ENCODE results near the gene SRPX2. TPM values are rescaled to one million over a fixed set of nuclear protein-coding genes. Genes with fewer than 3 reads are reported as not detected.

The SRPX2 gene
- total RNA-seq, 1 donor from 2014 or later: 9.0 TPM

- no peaks in the 10 kb centered on the region for H3K36me3 ChIP-seq (ENCODE audit: control insufficient read depth, insufficient read depth, low read length)
- DNase-seq (ENCODE audit: low read depth): no peak
- no peak overlapping the region for H3K4me3 ChIP-seq (ENCODE audit: low read depth, low read length)
- FAIRE-seq: no peak
- no peak for TF ChIP-seq CTCF (IDR thresholded peaks at IDR 0.05; ENCODE audit: insufficient read depth, low read length, severe bottlenecking)
- H3K27me3 ChIP-seq (ENCODE audit: control insufficient read depth, insufficient read depth, low read length): no peaks in the 10 kb centered on the region
Measured at GRCh38 chrX:100647095-100647494, 3.1 kb downstream of the SRPX2 start.

- TF ChIP-seq CTCF (IDR thresholded peaks at IDR 0.05; ENCODE audit: insufficient read depth, low read length, severe bottlenecking): no peak
- DNase-seq (ENCODE audit: low read depth): no peak
- FAIRE-seq: no peak
- Histone ChIP-seq H3K36me3 (ENCODE audit: control insufficient read depth, insufficient read depth, low read length) (no peaks in the 10 kb centered on the region), H3K27me3 (ENCODE audit: control insufficient read depth, insufficient read depth, low read length) (no peaks in the 10 kb centered on the region), H3K4me3 (ENCODE audit: low read depth, low read length) (no peak overlapping the region)
Measured at GRCh38 chrX:100647739-100648138, 3.7 kb downstream of the SRPX2 start.

DNA sequence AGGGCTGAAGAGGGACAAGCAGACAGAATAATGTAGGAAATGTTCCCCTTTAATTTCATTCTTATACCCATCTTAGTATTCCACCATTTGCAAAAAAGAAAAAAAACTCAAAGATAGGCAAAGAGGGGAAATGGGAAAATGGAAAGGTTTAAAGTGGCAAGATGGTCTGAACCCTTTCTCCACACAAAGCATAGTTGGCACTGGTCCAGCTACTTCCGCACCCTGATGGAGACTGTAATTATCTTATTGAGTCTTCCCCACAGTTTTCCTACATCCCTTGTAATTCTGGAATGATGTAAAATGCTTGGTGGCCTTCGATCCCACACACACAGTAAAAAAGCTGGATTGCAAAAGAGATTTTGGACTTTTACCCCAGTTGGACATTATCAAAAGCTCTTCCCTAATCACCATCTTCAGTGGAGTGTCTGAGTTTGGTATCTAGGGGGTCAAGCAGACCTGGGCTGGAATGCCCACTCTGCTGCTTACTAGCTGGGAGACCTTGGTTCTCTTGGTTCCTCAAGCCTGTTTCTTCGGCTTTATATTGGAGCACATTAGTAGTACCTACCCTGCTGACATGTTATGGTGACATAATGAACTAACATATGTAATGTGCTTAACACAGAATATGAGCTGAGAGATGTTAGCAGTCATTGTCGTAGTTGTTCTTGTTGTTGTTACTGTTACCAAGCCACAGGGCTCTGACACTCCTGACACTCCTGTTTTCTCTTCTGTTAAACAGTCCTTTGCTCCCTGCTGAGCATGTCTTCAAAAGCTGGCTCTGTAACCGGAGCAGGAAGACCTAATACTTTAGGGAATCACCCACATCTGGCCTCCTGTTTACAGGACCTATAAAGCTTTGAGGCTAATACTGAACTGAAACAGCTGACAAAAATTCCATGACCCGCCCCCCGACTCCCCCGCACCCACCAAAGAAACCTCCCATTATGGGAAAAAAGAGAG is 4.7 kb downstream of the SRPX2 start:
- Histone ChIP-seq H3K4me3 (ENCODE audit: low read depth, low read length) (no peak overlapping the region), H3K27me3 (ENCODE audit: control insufficient read depth, insufficient read depth, low read length) (no peaks in the 10 kb centered on the region), H3K36me3 (ENCODE audit: control insufficient read depth, insufficient read depth, low read length) (no peaks in the 10 kb centered on the region)
- TF ChIP-seq CTCF (IDR thresholded peaks at IDR 0.05; ENCODE audit: insufficient read depth, low read length, severe bottlenecking): no peak
- FAIRE-seq: peak; percentile 13
- DNase-seq (ENCODE audit: low read depth): peak; percentile 54

GRCh38 chrX:100649550-100650356 is 5.8 kb downstream of the SRPX2 start:
- Histone ChIP-seq H3K36me3 (ENCODE audit: control insufficient read depth, insufficient read depth, low read length) (no peaks in the 10 kb centered on the region), H3K27me3 (ENCODE audit: control insufficient read depth, insufficient read depth, low read length) (no peaks in the 10 kb centered on the region), H3K4me3 (ENCODE audit: low read depth, low read length) (no peak overlapping the region)
- peak; percentile 81 for DNase-seq (ENCODE audit: low read depth)
- FAIRE-seq: no peak
- TF ChIP-seq CTCF (IDR thresholded peaks at IDR 0.05; ENCODE audit: insufficient read depth, low read length, severe bottlenecking): no peak

DNA sequence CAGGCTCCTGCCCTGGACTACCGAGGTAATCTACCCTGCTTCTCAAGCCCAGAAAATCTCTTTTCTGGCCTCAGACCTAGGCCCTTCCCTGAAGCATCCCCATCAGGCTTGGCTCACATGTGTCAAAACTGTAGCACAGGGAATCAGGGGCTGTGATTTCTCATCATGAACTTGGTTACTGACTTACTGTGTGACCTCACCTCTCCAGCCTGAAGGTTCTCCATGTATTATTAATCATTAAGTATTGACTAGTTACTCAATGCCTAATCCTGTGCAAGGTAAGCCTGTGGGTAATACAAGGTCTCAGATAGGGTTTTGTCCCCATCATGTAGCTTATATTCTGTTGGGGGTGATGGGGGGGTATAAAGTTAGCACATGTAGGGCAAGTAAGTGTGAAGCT is 6.8 kb downstream of the SRPX2 start:
- Histone ChIP-seq H3K36me3 (ENCODE audit: control insufficient read depth, insufficient read depth, low read length) (no peaks in the 10 kb centered on the region), H3K27me3 (ENCODE audit: control insufficient read depth, insufficient read depth, low read length) (no peaks in the 10 kb centered on the region), H3K4me3 (ENCODE audit: low read depth, low read length) (no peak overlapping the region)
- FAIRE-seq: no peak
- no peak for DNase-seq (ENCODE audit: low read depth)
- TF ChIP-seq CTCF (IDR thresholded peaks at IDR 0.05; ENCODE audit: insufficient read depth, low read length, severe bottlenecking): no peak

Data from bronchial epithelial cell (primary cell).